Mesenchymal stem cell (in vitro differentiated cells and primary cell): ENCODE data around the gene FTL. TPM values are rescaled to one million over a fixed set of nuclear protein-coding genes. Genes with fewer than 3 reads are reported as not detected.

Experiments
- DNase-seq: peaks from one replicate; pipeline ENCODE4 v3.0.0-alpha.2; 2013
- H2AFZ ChIP-seq: one replicate; pipeline ENCODE4 v1.6.1; 2013; ENCODE audit warnings: low read depth, mild to moderate bottlenecking, control low read depth, inconsistent platforms, low read length, moderate library complexity
- H2AK5ac ChIP-seq: 2 replicates; pipeline ENCODE4 v1.6.1; 2013; ENCODE audit warnings: low read length, moderate library complexity, mild to moderate bottlenecking, inconsistent platforms; ENCODE audit not compliant: severe bottlenecking
- H2BK120ac ChIP-seq: one replicate; pipeline ENCODE4 v1.6.1; 2013; ENCODE audit warnings: low read depth, mild to moderate bottlenecking, inconsistent platforms, low read length, moderate library complexity
- H2BK12ac ChIP-seq, 2 experiments: one replicate each; pipeline ENCODE4 v1.6.1; 2013; ENCODE audit warnings: inconsistent platforms in 2 of 2, low read length in 2 of 2, mild to moderate bottlenecking in 2 of 2, moderate library complexity in 2 of 2, control low read depth in 1 of 2
- H2BK15ac ChIP-seq: one replicate; pipeline ENCODE4 v1.6.1; 2013; ENCODE audit warnings: mild to moderate bottlenecking, low read depth, inconsistent platforms; ENCODE audit not compliant: poor library complexity, severe bottlenecking
- H2BK5ac ChIP-seq: 2 replicates; pipeline ENCODE4 v1.6.1; 2013; ENCODE audit warnings: low read depth, mild to moderate bottlenecking, low read length, control low read depth, inconsistent platforms; ENCODE audit not compliant: poor library complexity, severe bottlenecking
- H3K14ac ChIP-seq, 2 experiments: one replicate each; pipeline ENCODE4 v1.6.1; 2013; ENCODE audit warnings: inconsistent platforms in 2 of 2, low read length in 2 of 2, control low read depth in 1 of 2, mild to moderate bottlenecking in 1 of 2, moderate library complexity in 1 of 2
- H3K18ac ChIP-seq, 2 experiments: one replicate each; pipeline ENCODE4 v1.6.1; 2013; ENCODE audit warnings: inconsistent platforms in 2 of 2, low read length in 2 of 2, control low read depth in 1 of 2, low read depth in 1 of 2, mild to moderate bottlenecking in 1 of 2
- H3K23ac ChIP-seq, 2 experiments: one replicate each; pipeline ENCODE4 v1.6.1; 2013; ENCODE audit warnings: inconsistent platforms in 2 of 2, low read length in 2 of 2, mild to moderate bottlenecking in 2 of 2, moderate library complexity in 2 of 2, control low read depth in 1 of 2
- H3K27ac ChIP-seq: 2 replicates; pipeline ENCODE4 v1.5.1; 2013; ENCODE audit warnings: mild to moderate bottlenecking, moderate library complexity, low read length, control low read depth, inconsistent platforms; ENCODE audit not compliant: poor library complexity, severe bottlenecking
- H3K27me3 ChIP-seq, 2 experiments: 2 replicates each; pipeline versions ENCODE4 v1.6.1 to v1.7.0; 2013; ENCODE audit warnings: low read length in 2 of 2, mild to moderate bottlenecking in 2 of 2, moderate library complexity in 2 of 2, control low read depth in 1 of 2, inconsistent platforms in 1 of 2; ENCODE audit not compliant: control insufficient read depth in 1 of 2, insufficient read depth in 1 of 2
- H3K36me3 ChIP-seq, 2 experiments: 2 replicates each; pipeline versions ENCODE4 v1.6.1 to v1.7.0; 2013; ENCODE audit warnings: low read length in 2 of 2, control low read depth in 1 of 2, inconsistent platforms in 1 of 2, low read depth in 1 of 2, mild to moderate bottlenecking in 1 of 2; ENCODE audit not compliant: insufficient read depth in 2 of 2, control insufficient read depth in 1 of 2
- H3K4ac ChIP-seq, 2 experiments: one replicate each; pipeline ENCODE4 v1.6.1; 2013; ENCODE audit warnings: inconsistent platforms in 2 of 2, low read length in 2 of 2, mild to moderate bottlenecking in 2 of 2, moderate library complexity in 2 of 2, control low read depth in 1 of 2, low read depth in 1 of 2
- H3K4me1 ChIP-seq: 2 replicates; pipeline ENCODE4 v1.6.1; 2013; ENCODE audit warnings: low read depth, low read length, control low read depth; ENCODE audit not compliant: control insufficient read depth, insufficient read depth
- H3K4me2 ChIP-seq: 2 replicates; pipeline ENCODE4 v1.6.1; 2013; ENCODE audit warnings: low read length, mild to moderate bottlenecking, inconsistent platforms; ENCODE audit not compliant: poor library complexity, severe bottlenecking
- H3K4me3 ChIP-seq, 2 experiments: 2 replicates each; pipeline versions ENCODE4 v1.5.1 to v1.7.0; 2013; ENCODE audit warnings: low read length in 2 of 2, mild to moderate bottlenecking in 2 of 2, control low read depth in 1 of 2, low read depth in 1 of 2; ENCODE audit not compliant: insufficient read depth in 1 of 2
- H3K79me1 ChIP-seq: replicated peaks from 2 replicates; pipeline ENCODE4 v1.6.1; 2013; ENCODE audit warnings: mild to moderate bottlenecking, control low read depth, low read length, inconsistent platforms; ENCODE audit not compliant: poor library complexity, severe bottlenecking
- H3K9ac ChIP-seq: 2 replicates; pipeline ENCODE4 v1.7.0; 2013; ENCODE audit warnings: mild to moderate bottlenecking, low read length, moderate library complexity
- H3K9me3 ChIP-seq: 2 replicates; pipeline ENCODE4 v1.7.0; 2013; ENCODE audit warnings: mild to moderate bottlenecking, low read length; ENCODE audit not compliant: control insufficient read depth
- H4K8ac ChIP-seq: one replicate; pipeline ENCODE4 v1.6.1; 2013; ENCODE audit warnings: inconsistent platforms, mild to moderate bottlenecking, low read length, moderate library complexity
- H4K91ac ChIP-seq: one replicate; pipeline ENCODE4 v1.6.1; 2013; ENCODE audit warnings: mild to moderate bottlenecking, low read length, inconsistent platforms
- WGBS: methylation state at CpG from one replicate; pipeline ENCODE4 v1.1.7; 2013; ENCODE audit warnings: mixed read lengths; 5-methylcytosine and 5-hydroxymethylcytosine counted together
- small RNA-seq: library from polyadenylated mRNA; stranded (forward); fragments of <200 nt; extraction: miRNeasy Mini kit (QIAGEN cat#:217004); gene quantifications from one replicate; pipeline ENCODE3, GENCODE V24; 2013; ENCODE audit warnings: low read depth

The FTL gene

DNA sequence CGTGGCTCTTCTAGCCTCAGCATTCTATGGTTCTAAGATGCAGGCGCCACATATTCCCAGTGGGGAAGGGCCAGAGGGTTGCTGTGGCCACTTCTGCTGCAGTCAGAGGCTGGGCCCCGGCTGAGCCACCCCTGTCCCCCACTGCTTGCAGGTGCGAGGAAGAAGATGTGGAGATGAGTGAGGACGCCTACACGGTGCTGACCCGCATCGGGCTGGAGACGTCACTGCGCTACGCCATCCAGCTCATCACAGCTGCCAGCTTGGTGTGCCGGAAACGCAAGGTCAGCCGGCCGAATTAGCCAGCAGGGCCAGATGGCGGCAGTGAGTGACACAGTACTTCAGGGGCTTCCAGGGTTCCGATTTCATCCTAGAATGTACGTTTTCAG lies 49.8 kb downstream of the FTL start:
- Histone ChIP-seq H3K4me1 (peaks cover 10% of the 10 kb centered on the region), H2BK12ac (no peak overlapping the region), H3K4me2 (no peak overlapping the region), H3K9ac (no peak overlapping the region), H3K27me3 (peaks cover 5 to 13% of the 10 kb centered on the region in 2 experiments), H3K79me1 (no peaks in the 10 kb centered on the region), H2AFZ (no peak overlapping the region), H2AK5ac (no peak overlapping the region), H2BK15ac (no peak overlapping the region), H4K8ac (no peak overlapping the region), H3K4me3 (no peak overlapping the region), H3K14ac (no peak overlapping the region), H2BK120ac (no peak overlapping the region), H3K27ac (no peak overlapping the region), H3K23ac (no peak overlapping the region), H3K4ac (no peak overlapping the region), H2BK5ac (no peak overlapping the region), H3K18ac (no peak overlapping the region), H3K36me3 (peaks cover 54 to 62% of the 10 kb centered on the region in 2 experiments), H3K9me3 (no peaks in the 10 kb centered on the region), H4K91ac (no peak overlapping the region)
- no peak for DNase-seq
- WGBS = 90% methylated on average over 18 of the region's 18 CpGs

DNA sequence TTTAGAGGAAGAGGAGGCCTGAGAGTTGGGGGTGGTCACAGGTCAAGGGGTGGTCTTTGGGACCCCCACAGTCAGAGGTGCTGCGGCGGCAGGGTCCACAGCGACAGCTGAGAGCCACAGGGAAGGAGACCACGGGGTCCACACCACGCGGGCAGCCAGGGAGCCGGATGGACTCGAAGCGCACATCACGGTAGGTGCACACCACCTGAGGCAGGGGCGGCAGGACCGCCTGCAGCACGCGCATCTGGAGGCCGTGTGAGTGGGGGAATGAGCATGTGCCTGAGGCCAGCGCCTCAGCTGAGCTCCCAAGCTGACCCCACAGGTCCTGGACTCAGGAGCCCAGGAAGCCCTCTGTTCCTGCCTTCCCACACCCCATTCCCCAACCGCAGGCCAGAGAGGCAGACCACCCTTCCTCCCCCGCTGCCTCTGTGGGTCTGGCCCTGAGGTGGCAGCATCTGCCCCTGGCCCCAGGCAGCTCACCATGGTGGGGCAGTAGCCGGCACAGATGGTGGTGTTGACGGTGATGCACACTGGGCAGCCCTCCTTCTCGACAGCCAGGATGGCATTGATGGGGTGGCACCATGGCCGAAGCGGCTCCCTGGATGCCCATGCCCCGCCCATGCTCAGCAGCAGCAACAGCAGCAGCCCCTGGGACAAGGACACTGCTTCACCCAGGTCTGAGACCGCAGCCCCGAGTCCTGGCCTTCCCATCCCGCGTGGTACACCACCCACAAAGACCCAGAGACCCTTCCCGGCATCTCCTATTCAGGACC lies 51.1 kb downstream of the FTL start:
- Histone ChIP-seq H2AFZ (no peak overlapping the region), H3K9ac (no peak overlapping the region), H3K4me2 (no peak overlapping the region)

More for the DNA sequence above, 51.1 kb downstream of the FTL start:
- Histone ChIP-seq H3K27me3 (peaks cover 5 to 25% of the 10 kb centered on the region in 2 experiments), H3K4ac (no peak overlapping the region), H3K4me3 (no peak overlapping the region), H3K9me3 (no peaks in the 10 kb centered on the region), H3K18ac (no peak overlapping the region), H4K91ac (no peak overlapping the region), H2AK5ac (no peak overlapping the region), H4K8ac (no peak overlapping the region), H2BK120ac (no peak overlapping the region), H3K4me1 (peaks cover 15% of the 10 kb centered on the region), H2BK12ac (no peak overlapping the region), H3K14ac (no peak overlapping the region), H3K79me1 (no peaks in the 10 kb centered on the region), H3K36me3 (peaks cover 42 to 48% of the 10 kb centered on the region in 2 experiments), H2BK15ac (no peak overlapping the region), H3K27ac (no peak overlapping the region), H2BK5ac (no peak overlapping the region), H3K23ac (no peak overlapping the region)
- 100% methylated on average over 7 of the region's 29 CpGs for WGBS
- DNase-seq = no peak

Small RNA genes lying within 50 kb of the gene (small RNA-seq; reads per million reads assigned to genes)
- not detected for gene AC026803.1
- gene MIR6798 = not detected
